ENCODE data around the gene LIN37. TPM values are rescaled to one million over a fixed set of nuclear protein-coding genes. Genes with fewer than 3 reads are reported as not detected.
A peak's percentile ranks its signal among the peaks of the same experiment; 100 is the strongest.

The LIN37 gene
- total and polyA plus RNA-seq, 5 donors from 2014 or later: 9.9 to 16.5 (median 11.7) TPM

DNA sequence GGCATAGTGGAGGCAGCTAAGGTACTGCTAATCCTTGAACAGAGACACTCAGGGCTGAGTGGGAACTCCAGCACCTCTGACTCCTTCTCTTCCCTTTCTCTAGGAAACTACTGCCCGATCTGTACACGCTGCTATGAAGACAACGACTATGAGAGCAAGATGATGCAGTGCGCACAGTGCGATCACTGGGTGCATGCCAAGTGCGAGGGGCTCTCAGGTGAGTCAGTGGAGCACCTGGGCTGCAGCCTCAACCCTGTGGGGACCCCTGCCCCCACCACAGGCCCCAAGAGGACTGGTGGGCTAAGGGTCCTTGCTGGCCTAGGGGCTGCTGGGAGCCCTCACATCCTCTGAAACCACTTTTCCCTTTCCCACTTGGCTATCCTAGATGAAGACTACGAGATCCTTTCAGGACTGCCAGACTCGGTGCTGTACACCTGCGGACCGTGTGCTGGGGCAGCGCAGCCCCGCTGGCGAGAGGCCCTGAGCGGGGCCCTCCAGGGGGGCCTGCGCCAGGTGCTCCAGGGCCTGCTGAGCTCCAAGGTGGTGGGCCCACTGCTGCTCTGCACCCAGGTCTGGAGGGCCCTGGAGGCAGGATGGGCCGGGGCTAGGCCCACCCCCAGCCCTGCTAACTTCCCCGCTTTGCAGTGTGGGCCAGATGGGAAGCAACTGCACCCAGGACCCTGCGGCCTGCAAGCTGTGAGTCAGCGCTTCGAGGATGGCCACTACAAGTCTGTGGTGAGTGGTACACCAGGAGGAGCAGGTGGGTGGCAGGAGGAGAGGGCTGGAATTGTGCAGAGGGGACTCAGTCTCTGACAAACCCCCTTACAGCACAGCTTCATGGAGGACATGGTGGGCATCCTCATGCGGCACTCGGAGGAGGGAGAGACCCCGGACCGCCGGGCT is 21.1 kb upstream of the LIN37 start:
- Histone ChIP-seq H3K4me1 (ENCODE audit: control insufficient read depth, insufficient read depth, low read length, poor library complexity, severe bottlenecking) (no peaks in the 10 kb centered on the region), H3K27ac (ENCODE audit: insufficient read depth, low read length, poor library complexity, severe bottlenecking) (no peak overlapping the region), H3K36me3 (ENCODE audit: control insufficient read depth, insufficient read depth, low read length) (peaks cover 96% of the 10 kb centered on the region), H3K4me3 (ENCODE audit: low read depth, low read length) (no peak overlapping the region), H3K27me3 (ENCODE audit: control insufficient read depth, insufficient read depth, low read length) (no peaks in the 10 kb centered on the region), H3K9me3 (ENCODE audit: control insufficient read depth in 2 of 2, low read length in 2 of 2) (no peaks in the 10 kb centered on the region)
- H3K4me3 Mint-ChIP-seq: no peak overlapping the region
- DNase-seq (no peak), ATAC-seq (ENCODE audit: low read depth in 2 of 2) (no peak)
- no peaks in the 10 kb centered on the region for H3K27me3 Mint-ChIP-seq
- peaks cover 46% of the 10 kb centered on the region for H3K36me3 Mint-ChIP-seq
- H3K27ac Mint-ChIP-seq: no peak overlapping the region
- no peaks in the 10 kb centered on the region for H3K9me3 Mint-ChIP-seq
- H3K4me1 Mint-ChIP-seq: peaks cover 0 to 4% (median 1%) of the 10 kb centered on the region in 4 donors

DNA sequence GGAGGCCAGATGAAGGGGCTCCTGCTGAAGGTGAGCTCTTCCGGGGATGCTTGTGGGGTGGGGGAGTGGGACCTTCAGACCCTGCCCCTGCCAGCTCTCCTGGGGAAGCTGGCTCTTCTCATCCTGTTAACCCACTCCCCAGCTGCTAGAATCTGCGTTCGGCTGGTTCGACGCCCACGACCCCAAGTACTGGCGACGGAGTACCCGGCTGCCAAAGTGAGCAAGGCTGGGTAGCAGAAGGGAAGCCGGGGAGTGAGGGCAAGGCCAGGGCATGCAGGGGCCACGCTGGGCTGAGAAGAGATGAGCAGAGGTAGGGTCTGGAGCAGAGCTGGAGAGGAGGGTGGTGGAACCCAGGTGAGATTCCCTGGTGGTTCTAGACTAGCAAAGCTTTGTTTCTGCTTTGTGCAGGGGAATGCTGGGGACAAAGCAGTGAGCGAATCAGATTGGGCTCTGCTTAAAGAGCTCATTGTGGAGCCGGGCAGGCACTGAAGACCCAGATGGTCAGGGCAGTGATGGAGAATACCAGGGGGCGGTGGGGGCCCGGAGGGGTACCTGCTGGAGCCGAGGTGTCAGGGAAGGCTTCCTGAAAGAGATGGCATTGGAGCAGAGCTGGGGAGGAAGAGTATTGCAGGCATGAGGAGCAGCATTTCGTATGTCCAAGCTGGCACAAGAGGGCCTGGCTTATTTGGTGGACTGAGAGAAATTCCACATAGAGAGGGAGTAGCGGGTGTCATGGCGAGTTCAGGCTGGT is 20.2 kb upstream of the LIN37 start:
- ATAC-seq (ENCODE audit: low read depth in 2 of 2) (no peak), DNase-seq (no peak)
- no peaks in the 10 kb centered on the region for H3K4me1 ChIP-seq (ENCODE audit: control insufficient read depth, insufficient read depth, low read length, poor library complexity, severe bottlenecking)
- H3K4me1 Mint-ChIP-seq: peaks cover 0 to 4% (median 1%) of the 10 kb centered on the region in 4 donors
- no peaks in the 10 kb centered on the region for H3K9me3 ChIP-seq (ENCODE audit: control insufficient read depth in 2 of 2, low read length in 2 of 2)
- peak overlapping the region in 1 of 3 donors; percentile 76 for H3K27ac Mint-ChIP-seq
- no peak overlapping the region for H3K4me3 ChIP-seq (ENCODE audit: low read depth, low read length)
- no peaks in the 10 kb centered on the region for H3K9me3 Mint-ChIP-seq
- H3K27me3 Mint-ChIP-seq: no peaks in the 10 kb centered on the region
- no peak overlapping the region for H3K27ac ChIP-seq (ENCODE audit: insufficient read depth, low read length, poor library complexity, severe bottlenecking)
- peaks cover 87% of the 10 kb centered on the region for H3K36me3 ChIP-seq (ENCODE audit: control insufficient read depth, insufficient read depth, low read length)
- H3K4me3 Mint-ChIP-seq: peak overlapping the region in 1 of 4 donors; percentile 47
- peaks cover 46% of the 10 kb centered on the region for H3K36me3 Mint-ChIP-seq
- H3K27me3 ChIP-seq (ENCODE audit: control insufficient read depth, insufficient read depth, low read length): no peaks in the 10 kb centered on the region

DNA sequence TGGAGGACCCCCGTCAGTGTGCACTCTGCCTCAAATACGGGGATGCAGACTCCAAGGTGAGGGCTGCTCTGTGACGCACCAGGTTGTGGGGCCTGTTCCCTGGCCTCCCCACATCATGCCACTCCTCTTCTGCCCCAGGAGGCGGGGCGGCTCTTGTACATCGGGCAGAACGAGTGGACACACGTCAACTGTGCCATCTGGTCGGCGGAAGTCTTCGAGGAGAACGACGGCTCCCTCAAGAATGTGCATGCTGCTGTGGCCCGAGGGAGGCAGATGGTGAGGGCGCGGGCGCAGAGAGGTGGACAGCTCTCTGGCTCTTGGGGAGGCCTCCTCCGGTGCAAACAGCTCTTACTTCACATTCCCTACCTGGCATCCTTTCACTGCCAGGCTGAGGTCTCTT is 19.4 kb upstream of the LIN37 start:
- no peak overlapping the region for H3K27ac ChIP-seq (ENCODE audit: insufficient read depth, low read length, poor library complexity, severe bottlenecking)
- DNase-seq: no peak
- H3K4me3 ChIP-seq (ENCODE audit: low read depth, low read length): no peak overlapping the region
- H3K4me3 Mint-ChIP-seq: no peak overlapping the region
- no peaks in the 10 kb centered on the region for H3K4me1 ChIP-seq (ENCODE audit: control insufficient read depth, insufficient read depth, low read length, poor library complexity, severe bottlenecking)
- H3K27me3 Mint-ChIP-seq: no peaks in the 10 kb centered on the region
- H3K36me3 ChIP-seq (ENCODE audit: control insufficient read depth, insufficient read depth, low read length): peaks cover 85% of the 10 kb centered on the region
- H3K36me3 Mint-ChIP-seq: peaks cover 43% of the 10 kb centered on the region
- H3K9me3 ChIP-seq (ENCODE audit: control insufficient read depth in 2 of 2, low read length in 2 of 2): no peaks in the 10 kb centered on the region
- no peak for ATAC-seq (ENCODE audit: low read depth in 2 of 2)
- no peak overlapping the region for H3K27ac Mint-ChIP-seq
- H3K27me3 ChIP-seq (ENCODE audit: control insufficient read depth, insufficient read depth, low read length): no peaks in the 10 kb centered on the region
- no peaks in the 10 kb centered on the region for H3K9me3 Mint-ChIP-seq
- H3K4me1 Mint-ChIP-seq: peaks cover 0 to 4% (median 0%) of the 10 kb centered on the region in 4 donors

DNA sequence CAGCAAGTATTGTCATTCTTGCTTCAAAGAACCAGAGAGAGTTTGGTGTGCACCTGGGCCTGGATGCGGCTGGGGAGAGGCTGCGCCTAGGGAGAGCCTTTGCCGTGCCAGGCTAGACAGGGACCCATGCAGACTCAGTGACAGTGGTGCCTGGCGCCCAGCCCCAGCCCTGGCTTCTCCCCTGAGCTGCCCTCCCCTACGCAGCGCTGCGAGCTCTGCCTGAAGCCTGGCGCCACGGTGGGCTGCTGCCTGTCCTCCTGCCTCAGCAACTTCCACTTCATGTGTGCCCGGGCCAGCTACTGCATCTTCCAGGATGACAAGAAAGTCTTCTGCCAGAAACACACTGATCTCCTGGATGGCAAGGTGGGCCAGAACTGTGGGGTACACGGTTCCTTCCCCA is 18.6 kb upstream of the LIN37 start:
- Mint-ChIP-seq H3K4me3 (no peak overlapping the region), H3K27ac (no peak overlapping the region), H3K27me3 (no peaks in the 10 kb centered on the region), H3K9me3 (peaks cover 0 to 2% (median 0%) of the 10 kb centered on the region in 7 donors), H3K36me3 (peaks cover 50% of the 10 kb centered on the region), H3K4me1 (peaks cover 0 to 8% (median 3%) of the 10 kb centered on the region in 4 donors)
- no peaks in the 10 kb centered on the region for H3K27me3 ChIP-seq (ENCODE audit: control insufficient read depth, insufficient read depth, low read length)
- no peak overlapping the region for H3K4me3 ChIP-seq (ENCODE audit: low read depth, low read length)
- ATAC-seq (ENCODE audit: low read depth in 2 of 2): no peak
- DNase-seq: no peak
- peaks cover 85% of the 10 kb centered on the region for H3K36me3 ChIP-seq (ENCODE audit: control insufficient read depth, insufficient read depth, low read length)
- H3K27ac ChIP-seq (ENCODE audit: insufficient read depth, low read length, poor library complexity, severe bottlenecking): no peak overlapping the region
- H3K4me1 ChIP-seq (ENCODE audit: control insufficient read depth, insufficient read depth, low read length, poor library complexity, severe bottlenecking): no peaks in the 10 kb centered on the region
- no peaks in the 10 kb centered on the region for H3K9me3 ChIP-seq (ENCODE audit: control insufficient read depth in 2 of 2, low read length in 2 of 2)

DNA sequence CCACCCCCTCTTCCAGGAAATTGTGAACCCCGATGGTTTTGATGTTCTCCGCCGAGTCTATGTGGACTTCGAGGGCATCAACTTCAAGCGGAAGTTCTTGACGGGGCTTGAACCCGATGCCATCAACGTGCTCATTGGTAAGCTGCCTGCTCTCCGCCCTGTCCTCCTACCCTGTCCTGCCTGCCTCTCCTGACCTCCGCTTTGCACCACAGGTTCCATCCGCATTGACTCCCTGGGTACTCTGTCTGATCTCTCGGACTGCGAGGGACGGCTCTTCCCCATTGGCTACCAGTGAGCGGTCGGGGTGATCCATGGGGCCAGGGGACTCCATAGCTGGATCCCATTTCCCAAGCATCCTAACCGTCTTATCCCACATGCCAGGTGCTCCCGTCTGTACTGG is 18.1 kb upstream of the LIN37 start:
- no peak overlapping the region for H3K4me3 ChIP-seq (ENCODE audit: low read depth, low read length)
- no peak overlapping the region for H3K4me3 Mint-ChIP-seq
- H3K9me3 ChIP-seq (ENCODE audit: control insufficient read depth in 2 of 2, low read length in 2 of 2): no peaks in the 10 kb centered on the region
- H3K36me3 Mint-ChIP-seq: peaks cover 49% of the 10 kb centered on the region
- no peaks in the 10 kb centered on the region for H3K27me3 Mint-ChIP-seq
- H3K27ac ChIP-seq (ENCODE audit: insufficient read depth, low read length, poor library complexity, severe bottlenecking): no peak overlapping the region
- peaks cover 0 to 2% (median 0%) of the 10 kb centered on the region in 7 donors for H3K9me3 Mint-ChIP-seq
- H3K36me3 ChIP-seq (ENCODE audit: control insufficient read depth, insufficient read depth, low read length): peaks cover 84% of the 10 kb centered on the region
- ATAC-seq (ENCODE audit: low read depth in 2 of 2): no peak
- H3K4me1 ChIP-seq (ENCODE audit: control insufficient read depth, insufficient read depth, low read length, poor library complexity, severe bottlenecking): no peaks in the 10 kb centered on the region
- no peaks in the 10 kb centered on the region for H3K27me3 ChIP-seq (ENCODE audit: control insufficient read depth, insufficient read depth, low read length)
- peaks cover 0 to 8% (median 3%) of the 10 kb centered on the region in 4 donors for H3K4me1 Mint-ChIP-seq
- H3K27ac Mint-ChIP-seq: no peak overlapping the region
- no peak for DNase-seq

DNA sequence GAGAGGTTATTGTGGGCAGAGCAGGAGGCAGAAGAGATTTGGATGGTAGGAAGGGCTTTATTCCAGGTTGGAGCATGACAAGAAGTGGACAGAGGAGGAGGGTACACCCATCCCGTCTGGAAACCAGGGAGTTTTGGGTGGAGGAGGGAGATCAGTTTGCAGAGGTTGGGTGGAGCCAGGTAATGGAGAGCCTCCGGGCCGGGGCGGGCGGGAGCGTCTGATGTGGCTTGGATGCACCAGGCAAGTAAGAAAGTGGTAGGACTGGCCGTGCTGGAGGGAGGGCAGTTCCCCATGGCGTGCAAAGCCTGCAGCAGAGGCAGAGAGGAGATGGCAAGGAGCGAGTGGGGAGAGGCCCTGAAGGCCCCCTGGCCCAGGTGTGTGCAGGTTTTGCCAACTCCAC is 17.0 kb upstream of the LIN37 start:
- peaks cover 81% of the 10 kb centered on the region for H3K36me3 ChIP-seq (ENCODE audit: control insufficient read depth, insufficient read depth, low read length)
- peaks cover 44% of the 10 kb centered on the region for H3K36me3 Mint-ChIP-seq
- H3K4me3 Mint-ChIP-seq: no peak overlapping the region
- no peak for DNase-seq
- ATAC-seq (ENCODE audit: low read depth in 2 of 2): no peak
- no peaks in the 10 kb centered on the region for H3K27me3 Mint-ChIP-seq
- no peaks in the 10 kb centered on the region for H3K4me1 ChIP-seq (ENCODE audit: control insufficient read depth, insufficient read depth, low read length, poor library complexity, severe bottlenecking)
- H3K27ac ChIP-seq (ENCODE audit: insufficient read depth, low read length, poor library complexity, severe bottlenecking): no peak overlapping the region
- no peaks in the 10 kb centered on the region for H3K27me3 ChIP-seq (ENCODE audit: control insufficient read depth, insufficient read depth, low read length)
- peaks cover 0 to 16% (median 5%) of the 10 kb centered on the region in 4 donors for H3K4me1 Mint-ChIP-seq
- peak overlapping the region in 1 of 3 donors; percentile 58 for H3K27ac Mint-ChIP-seq
- no peaks in the 10 kb centered on the region for H3K9me3 ChIP-seq (ENCODE audit: control insufficient read depth in 2 of 2, low read length in 2 of 2)
- H3K4me3 ChIP-seq (ENCODE audit: low read depth, low read length): no peak overlapping the region
- peaks cover 0 to 2% (median 0%) of the 10 kb centered on the region in 7 donors for H3K9me3 Mint-ChIP-seq

DNA sequence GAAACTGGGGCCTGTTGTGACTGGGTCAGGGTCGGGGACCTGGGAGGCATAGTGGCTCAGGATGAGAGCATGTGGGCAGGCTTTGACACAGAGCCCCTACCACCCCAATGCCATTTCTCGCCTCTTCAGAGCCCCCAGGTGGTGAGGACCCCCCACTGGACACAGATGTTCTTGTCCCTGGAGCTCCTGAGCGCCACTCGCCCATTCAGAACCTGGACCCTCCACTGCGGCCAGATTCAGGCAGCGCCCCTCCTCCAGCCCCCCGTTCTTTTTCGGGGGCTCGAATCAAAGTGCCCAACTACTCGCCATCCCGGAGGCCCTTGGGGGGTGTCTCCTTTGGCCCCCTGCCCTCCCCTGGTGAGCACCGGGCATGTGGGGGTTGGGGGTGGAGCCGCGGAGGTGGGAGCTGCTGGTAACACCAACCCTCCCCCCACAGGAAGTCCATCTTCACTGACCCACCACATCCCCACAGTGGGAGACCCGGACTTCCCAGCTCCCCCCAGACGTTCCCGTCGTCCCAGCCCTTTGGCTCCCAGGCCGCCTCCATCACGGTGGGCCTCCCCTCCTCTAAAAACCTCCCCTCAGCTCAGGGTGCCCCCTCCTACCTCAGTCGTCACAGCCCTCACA is 16.5 kb upstream of the LIN37 start:
- H3K9me3 ChIP-seq (ENCODE audit: control insufficient read depth in 2 of 2, low read length in 2 of 2): no peaks in the 10 kb centered on the region
- H3K4me1 ChIP-seq (ENCODE audit: control insufficient read depth, insufficient read depth, low read length, poor library complexity, severe bottlenecking): peaks cover 4% of the 10 kb centered on the region
- peaks cover 40% of the 10 kb centered on the region for H3K36me3 Mint-ChIP-seq
- H3K27me3 Mint-ChIP-seq: no peaks in the 10 kb centered on the region
- ATAC-seq (ENCODE audit: low read depth in 2 of 2) (no peak), DNase-seq (no peak)
- H3K4me1 Mint-ChIP-seq: peaks cover 0 to 20% (median 7%) of the 10 kb centered on the region in 4 donors
- no peak overlapping the region for H3K4me3 ChIP-seq (ENCODE audit: low read depth, low read length)
- H3K36me3 ChIP-seq (ENCODE audit: control insufficient read depth, insufficient read depth, low read length): peaks cover 83% of the 10 kb centered on the region
- H3K27ac ChIP-seq (ENCODE audit: insufficient read depth, low read length, poor library complexity, severe bottlenecking): no peak overlapping the region
- peaks cover 0 to 2% (median 0%) of the 10 kb centered on the region in 7 donors for H3K9me3 Mint-ChIP-seq
- no peaks in the 10 kb centered on the region for H3K27me3 ChIP-seq (ENCODE audit: control insufficient read depth, insufficient read depth, low read length)
- H3K27ac Mint-ChIP-seq: no peak overlapping the region
- H3K4me3 Mint-ChIP-seq: no peak overlapping the region

Data from CD4-positive, CD25-positive, alpha-beta regulatory T cell (primary cell).